Sciatic nerve (tissue), 2 donors: Measurements from ENCODE around the gene CORO1C. TPM values are rescaled to one million over a fixed set of nuclear protein-coding genes. Genes with fewer than 3 reads are reported as not detected.
A peak's percentile ranks its signal among the peaks of the same experiment; 100 is the strongest.

Experiments
- ATAC-seq: fragments of 200-7000 bp; cut with Tn5 transposase; one replicate; pipeline ENCODE4 v1.9.1; 2020; ENCODE audit warnings: mild to moderate bottlenecking, moderate library complexity
- DNase-seq: peaks from one replicate; pipeline ENCODE4 v3.0.0-alpha.2; 2020; ENCODE audit warnings: low spot score
- intact Hi-C: fragments of 100-400 bp; cut with DNase I; formaldehyde crosslinking; loops from one replicate; pipeline ENCODE4 v1.14.2; 2022
- total RNA-seq: library from RNA; stranded (reverse); fragmentation: NEBNext Ultra II Directional; extraction: Animal tissue kit (Norgen Biotek cat#: 25700); gene quantifications from one replicate; pipeline ENCODE4 v1.2.1, GENCODE V29; 2021
- donor health status: DM: no; HTN: no; CAD: no.
- donor health status: DM: no; HTN: no; CAD: no.

Gene CORO1C
- total RNA-seq, 1 donor from 2014 or later = 194 TPM

DNA sequence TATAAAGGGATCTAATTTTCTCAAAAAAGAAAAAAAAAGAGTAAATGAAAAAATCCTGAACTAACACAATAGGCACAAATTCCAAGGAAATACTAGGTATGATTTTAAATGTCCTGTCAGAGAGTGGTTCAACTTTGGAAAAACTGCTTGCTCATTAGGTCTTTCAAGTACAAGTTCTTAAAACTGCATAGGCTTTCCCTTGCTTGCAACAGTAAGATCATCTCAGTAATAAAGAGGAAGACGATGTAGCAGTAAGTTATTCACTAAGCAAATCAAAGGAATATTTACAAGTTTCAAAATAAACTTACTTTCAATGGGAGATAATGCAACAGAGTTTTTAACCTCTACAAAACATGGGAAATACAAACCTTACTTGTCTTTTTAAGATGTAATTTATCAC is 21.6 kb downstream of the CORO1C start:
- intact Hi-C loops = no loop called here
- DNase-seq = no peak
- ATAC-seq = no peak

GRCh38 chr12:108704527-108704926 is 26.8 kb downstream of the CORO1C start:
- DNase-seq (no peak), ATAC-seq (no peak)
- intact Hi-C loops = no loop called here

DNA sequence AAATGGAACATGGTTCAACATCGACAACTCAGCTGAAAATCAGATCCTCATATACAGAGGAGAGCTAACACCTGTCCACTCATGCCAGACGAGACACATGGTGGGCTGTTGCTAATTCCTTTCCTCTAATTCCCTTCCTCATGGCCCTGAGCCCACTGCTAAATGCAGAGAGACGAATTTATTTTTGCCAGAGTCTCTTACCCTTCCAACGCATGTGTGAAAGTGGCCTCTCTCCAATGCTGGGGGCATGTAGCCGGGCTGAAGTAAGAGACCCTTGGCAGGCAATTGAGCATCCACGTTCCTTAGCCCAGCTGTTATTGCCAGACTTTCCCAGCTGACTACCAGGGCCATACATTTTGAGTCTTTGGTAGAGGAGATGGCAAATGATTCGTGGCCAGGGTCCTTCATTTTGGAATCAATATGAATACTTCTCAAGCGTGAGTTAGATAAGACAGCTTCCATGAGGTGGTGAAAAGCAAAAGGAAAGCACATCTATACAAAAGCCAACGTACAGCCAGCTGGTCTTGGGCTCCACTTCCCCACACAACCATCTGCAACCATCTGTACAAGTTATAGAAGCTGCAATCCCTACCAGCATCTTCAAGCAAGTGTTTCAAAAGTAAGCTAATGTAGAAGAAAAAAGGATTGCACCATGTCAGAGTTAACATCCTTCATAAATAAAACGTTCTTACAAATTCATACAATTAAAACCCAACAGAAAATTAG is 28.6 kb downstream of the CORO1C start:
- ATAC-seq (no peak), DNase-seq (no peak)
- intact Hi-C loops = no loop called here

DNA sequence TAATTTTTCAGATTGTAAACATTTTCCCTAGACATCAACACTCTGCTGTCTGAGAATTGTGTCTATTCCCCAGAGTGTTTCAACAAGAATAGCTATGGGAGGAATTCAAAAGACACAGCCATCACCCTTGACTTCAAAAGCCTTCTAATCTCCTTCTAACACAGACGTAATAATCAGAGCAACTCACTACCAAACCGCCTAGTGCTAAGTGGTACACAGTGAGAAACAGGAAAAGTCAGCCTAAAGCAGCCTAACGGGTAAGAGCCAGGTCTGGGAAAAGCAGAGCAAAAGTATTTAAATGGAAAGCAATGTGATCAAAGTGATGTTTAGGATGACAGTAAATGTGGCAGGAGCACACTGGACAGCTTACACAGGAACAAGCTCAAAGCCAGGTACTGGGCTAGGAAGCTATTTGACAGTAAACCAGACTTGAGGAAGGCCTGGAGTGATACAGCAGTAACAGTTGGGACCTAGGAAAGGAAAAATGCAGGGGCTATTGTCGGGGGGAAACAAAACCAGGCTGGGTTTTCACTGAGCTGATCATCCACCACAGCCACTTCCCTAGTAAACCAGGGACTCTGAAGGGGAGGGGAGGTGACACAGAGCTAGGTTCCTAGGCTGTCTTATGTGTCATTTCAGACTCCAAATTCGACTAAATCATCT is 29.4 kb downstream of the CORO1C start:
- ATAC-seq (peak; percentile 43), DNase-seq (no peak)
- intact Hi-C loops = no loop called here

GRCh38 chr12:108700833-108701541 is 30.3 kb downstream of the CORO1C start:
- ATAC-seq = peak; percentile 11
- DNase-seq = no peak
- intact Hi-C loops = no loop called here

- no peak for DNase-seq
- intact Hi-C loops = no loop called here
- ATAC-seq = no peak
Observed at GRCh38 chr12:108699955-108700563, 31.3 kb downstream of the CORO1C start.

GRCh38 chr12:108697905-108698304 is 33.4 kb downstream of the CORO1C start:
- DNase-seq = no peak
- intact Hi-C loops = no loop called here
- ATAC-seq = no peak

- intact Hi-C loops = no loop called here
- DNase-seq = no peak
- ATAC-seq = no peak
Observed at GRCh38 chr12:108696996-108697290, 34.4 kb downstream of the CORO1C start.

GRCh38 chr12:108696111-108696995 is 35.0 kb downstream of the CORO1C start:
- intact Hi-C loops = no loop called here
- DNase-seq (no peak), ATAC-seq (peak; percentile 46)

- intact Hi-C loops = no loop called here
- no peak for ATAC-seq
- DNase-seq = no peak
Observed at GRCh38 chr12:108694812-108695278, 36.5 kb downstream of the CORO1C start.

- DNase-seq (no peak), ATAC-seq (no peak)
- intact Hi-C loops = no loop called here
Observed at GRCh38 chr12:108693751-108694150, 37.6 kb downstream of the CORO1C start.

GRCh38 chr12:108693186-108693730 is 38.1 kb downstream of the CORO1C start:
- intact Hi-C loops = no loop called here
- no peak for DNase-seq
- no peak for ATAC-seq

DNA sequence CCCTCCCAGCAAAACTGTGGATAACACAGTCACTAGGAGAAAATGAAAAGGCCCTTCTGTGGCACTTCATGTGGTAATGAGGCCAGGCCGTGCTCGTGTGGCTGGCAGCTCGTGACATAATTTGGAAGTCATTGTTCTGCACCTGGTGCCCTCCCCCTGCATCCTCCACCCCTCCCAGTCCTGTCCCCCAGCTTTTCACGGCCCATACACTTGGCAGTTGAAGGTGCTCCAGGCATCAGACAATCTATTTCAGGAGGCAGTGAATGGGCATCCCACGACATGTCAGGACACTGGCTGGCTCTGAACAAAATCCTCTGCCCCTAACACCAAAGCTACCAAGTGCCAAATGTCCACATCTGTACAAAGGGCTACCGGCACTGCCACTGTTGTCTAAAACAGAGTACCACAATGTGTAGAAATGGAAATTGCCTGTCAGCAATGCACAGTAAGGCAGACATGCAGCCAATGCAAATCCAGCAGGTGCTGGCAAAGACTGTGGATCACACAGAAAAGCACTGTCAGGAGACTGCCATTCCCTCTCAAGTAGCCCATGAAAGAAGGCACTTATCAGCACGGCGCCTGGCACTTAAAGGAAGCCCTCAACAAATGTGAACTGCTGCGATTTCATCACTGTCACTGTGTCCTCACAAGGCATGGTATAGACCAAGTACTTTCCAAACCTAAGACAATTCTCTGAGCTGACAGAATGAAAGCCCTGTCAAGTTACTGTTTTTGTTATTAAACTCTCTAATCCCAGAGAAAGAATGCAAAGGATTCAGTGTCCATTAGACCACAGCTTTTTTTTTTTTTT is 39.1 kb downstream of the CORO1C start:
- intact Hi-C loops = no loop called here
- ATAC-seq (peak; percentile 1), DNase-seq (peak; percentile 66)

- intact Hi-C loops = no loop called here
- ATAC-seq (peak; percentile 95), DNase-seq (peak; percentile 92)
Observed at GRCh38 chr12:108691175-108691997, 39.9 kb downstream of the CORO1C start.

DNA sequence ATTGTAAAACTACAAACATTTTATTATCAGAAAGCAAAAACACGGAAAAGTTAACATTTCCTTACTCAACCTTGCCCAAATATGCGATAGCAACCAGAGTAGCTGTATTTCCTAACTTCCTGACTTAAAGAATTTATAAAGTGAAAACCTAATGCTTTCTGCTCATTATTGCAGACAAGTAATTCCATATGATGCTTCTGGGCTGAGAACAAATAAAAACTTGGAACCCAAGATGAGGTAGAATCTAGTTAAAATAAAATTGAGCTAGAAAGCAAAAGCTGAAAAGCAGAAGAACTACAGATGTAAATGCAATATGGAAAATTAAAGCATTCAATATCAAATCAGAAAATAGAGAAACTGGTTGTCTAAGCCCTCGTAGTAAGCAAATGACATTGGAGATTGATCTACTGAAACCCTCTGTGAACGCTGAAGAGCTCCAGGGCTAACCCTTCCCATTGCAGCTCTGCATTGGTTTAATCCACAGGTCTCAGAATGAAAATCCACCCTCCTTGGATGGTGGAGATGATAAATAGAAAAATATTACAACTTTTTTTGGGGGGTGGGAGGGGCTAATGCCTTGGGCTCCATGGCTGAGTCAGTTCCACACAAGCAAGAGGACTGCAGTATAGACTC is 40.7 kb downstream of the CORO1C start:
- DNase-seq (no peak), ATAC-seq (no peak)
- intact Hi-C loops = no loop called here

GRCh38 chr12:108690191-108690518 is 41.2 kb downstream of the CORO1C start:
- DNase-seq = no peak
- intact Hi-C loops = no loop called here
- no peak for ATAC-seq
